GM19463 (cell line): ENCODE results near the gene MACROD1.

ENCODE experiments used
- ATAC-seq: cut with Tn5 transposase; IDR thresholded peaks from one replicate; pipeline ENCODE4 v1.9.1; 2021; ENCODE audit warnings: mild to moderate bottlenecking, moderate library complexity; ENCODE audit not compliant: unreplicated experiment

MACROD1 gene

GRCh38 chr11:64020976-64021756, 144.7 kb downstream of the MACROD1 start:
- ATAC-seq = no peak

DNA sequence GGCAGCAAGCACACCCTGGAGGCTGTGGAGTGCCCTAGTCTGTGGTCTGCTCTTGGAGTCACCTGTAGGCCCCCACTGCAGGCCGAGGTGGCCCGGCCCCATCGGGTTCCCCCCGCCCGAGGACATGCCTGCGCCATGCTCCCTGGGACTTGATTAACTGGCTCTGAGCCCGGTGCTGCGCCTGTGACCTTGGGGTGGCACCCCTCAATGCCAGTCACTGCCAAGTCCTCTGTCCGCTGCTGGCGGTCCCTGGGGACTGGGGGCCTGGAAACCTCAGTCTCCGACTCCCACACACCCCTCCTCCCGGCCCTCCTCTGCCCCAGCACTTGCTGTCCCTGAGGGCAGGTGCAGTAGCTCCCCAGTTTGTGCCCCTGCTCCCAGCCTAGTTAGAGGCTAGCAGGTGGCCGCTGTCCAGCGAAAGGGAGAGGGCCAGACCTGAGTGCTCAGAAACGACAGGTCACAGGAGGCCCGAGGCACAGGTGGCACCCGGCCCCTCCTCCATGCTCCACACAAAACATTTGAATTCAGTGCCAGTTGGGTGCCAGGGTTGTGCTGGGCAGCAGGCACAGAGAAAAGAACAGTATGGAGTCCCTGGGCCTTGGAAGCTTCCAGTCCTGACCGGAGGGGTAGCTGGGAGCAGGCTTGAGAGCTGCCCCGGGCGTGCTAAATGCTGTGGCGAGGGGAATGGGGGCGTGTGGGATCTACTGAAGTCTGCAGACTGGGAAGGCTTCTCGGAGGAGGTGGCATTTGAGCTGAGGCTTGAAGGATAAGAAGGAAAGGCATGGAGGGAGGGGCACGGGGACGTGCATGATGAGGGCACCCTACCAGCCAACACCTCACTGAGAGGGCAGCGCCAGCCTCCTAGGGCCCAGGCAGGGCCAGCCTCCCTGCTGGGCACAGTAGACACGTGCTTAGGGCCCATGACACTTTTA, 146.5 kb downstream of the MACROD1 start:
- no peak for ATAC-seq

DNA sequence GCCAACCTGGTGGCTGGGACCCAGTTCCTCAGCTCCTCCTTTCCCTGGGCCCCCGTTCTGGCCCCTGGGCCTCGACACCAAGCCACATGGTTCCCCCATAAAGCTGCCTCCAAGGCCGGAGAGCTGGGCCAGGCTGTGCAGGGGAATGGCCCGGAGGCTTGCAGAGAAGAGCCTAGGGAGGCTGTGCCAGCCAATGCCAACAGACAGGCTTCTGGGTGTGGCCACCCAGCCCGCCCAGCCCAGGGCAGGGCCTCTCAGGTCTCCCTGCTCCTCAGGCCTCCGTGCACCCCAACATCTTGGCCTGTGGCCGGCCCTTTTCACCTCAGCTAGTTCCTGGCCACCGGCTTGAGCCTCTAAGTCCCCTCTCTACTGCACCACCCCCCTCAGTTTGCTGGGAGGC, 147.6 kb downstream of the MACROD1 start:
- ATAC-seq = no peak

DNA sequence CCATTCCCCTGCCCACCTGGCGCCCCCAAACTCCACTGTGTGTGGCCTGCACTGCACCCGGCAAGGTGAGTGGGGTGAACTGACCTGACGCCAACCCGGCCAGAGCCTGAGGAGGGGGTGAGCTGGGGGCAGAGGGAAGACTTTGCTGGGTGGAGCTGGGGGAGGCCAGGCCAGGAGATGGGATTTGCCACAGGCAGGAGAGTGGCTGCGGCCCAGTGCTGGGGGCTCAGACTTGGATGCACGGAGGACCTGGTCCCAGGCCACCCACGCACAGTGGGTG, 148.0 kb downstream of the MACROD1 start:
- ATAC-seq = no peak

- no peak for ATAC-seq
Measured at GRCh38 chr11:64015935-64016845, 149.7 kb downstream of the MACROD1 start.

- ATAC-seq = no peak
Measured at GRCh38 chr11:64015510-64015909, 150.4 kb downstream of the MACROD1 start.

GRCh38 chr11:64014356-64014755, 151.6 kb downstream of the MACROD1 start:
- ATAC-seq = no peak

GRCh38 chr11:64013141-64013896, 152.6 kb downstream of the MACROD1 start:
- ATAC-seq = no peak

GRCh38 chr11:64011371-64011770, 154.5 kb downstream of the MACROD1 start:
- ATAC-seq = no peak

GRCh38 chr11:64010783-64011182, 155.1 kb downstream of the MACROD1 start:
- no peak for ATAC-seq

DNA sequence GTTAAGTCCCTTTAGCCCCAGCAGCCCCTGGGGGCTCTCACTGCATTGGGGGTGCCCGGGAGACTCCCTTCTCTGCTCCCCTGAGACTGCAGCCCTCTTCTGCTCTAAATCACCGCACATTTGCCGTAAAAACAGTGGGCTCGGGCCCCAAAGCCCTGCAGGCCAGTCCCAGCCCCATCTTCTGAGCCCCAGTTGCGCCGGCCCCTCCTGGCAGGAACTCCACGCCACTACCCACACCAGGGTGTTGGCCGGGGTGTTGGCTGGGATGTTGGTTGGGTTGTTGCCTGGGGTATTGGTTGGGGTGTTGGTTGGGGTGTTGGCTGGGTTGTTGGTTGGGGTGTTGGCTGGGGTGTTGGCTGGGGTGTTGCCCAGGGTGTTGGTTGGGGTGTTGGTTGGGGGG, 156.2 kb downstream of the MACROD1 start:
- ATAC-seq = no peak

DNA sequence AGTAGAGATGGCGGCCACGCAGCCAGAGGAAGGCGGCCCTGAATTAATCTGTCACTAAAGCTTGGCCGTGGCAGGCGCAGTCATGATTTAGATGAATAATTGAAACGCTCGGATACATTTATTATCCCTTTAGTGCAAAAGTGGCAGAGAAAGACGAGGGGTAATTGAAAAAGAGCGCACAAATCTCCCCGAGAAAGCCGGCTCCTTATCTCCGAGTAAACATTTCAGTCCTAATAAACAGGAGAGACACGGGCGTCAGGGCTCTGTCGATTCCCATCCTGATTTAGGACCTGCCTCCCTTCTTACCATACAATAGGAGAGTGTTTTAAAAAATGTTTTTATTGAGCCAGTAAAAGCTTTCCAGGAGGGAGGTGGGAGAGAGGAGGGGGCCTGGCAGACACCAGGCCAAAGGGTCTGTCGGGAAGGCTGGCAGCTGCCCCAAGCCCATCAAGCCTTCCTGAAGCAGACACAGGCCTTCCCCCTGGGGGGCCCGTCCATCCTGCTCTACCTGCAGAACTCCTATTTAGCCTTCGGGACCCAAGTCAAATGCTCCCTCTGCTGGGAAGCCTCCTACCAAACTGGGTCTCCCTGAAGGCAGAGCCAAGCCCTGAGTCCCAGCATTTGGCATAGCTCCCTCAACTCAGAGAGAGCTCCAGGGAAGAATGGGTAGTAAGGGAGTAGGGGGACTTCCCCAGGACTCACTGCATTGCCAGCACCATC, 156.8 kb downstream of the MACROD1 start:
- ATAC-seq = no peak

DNA sequence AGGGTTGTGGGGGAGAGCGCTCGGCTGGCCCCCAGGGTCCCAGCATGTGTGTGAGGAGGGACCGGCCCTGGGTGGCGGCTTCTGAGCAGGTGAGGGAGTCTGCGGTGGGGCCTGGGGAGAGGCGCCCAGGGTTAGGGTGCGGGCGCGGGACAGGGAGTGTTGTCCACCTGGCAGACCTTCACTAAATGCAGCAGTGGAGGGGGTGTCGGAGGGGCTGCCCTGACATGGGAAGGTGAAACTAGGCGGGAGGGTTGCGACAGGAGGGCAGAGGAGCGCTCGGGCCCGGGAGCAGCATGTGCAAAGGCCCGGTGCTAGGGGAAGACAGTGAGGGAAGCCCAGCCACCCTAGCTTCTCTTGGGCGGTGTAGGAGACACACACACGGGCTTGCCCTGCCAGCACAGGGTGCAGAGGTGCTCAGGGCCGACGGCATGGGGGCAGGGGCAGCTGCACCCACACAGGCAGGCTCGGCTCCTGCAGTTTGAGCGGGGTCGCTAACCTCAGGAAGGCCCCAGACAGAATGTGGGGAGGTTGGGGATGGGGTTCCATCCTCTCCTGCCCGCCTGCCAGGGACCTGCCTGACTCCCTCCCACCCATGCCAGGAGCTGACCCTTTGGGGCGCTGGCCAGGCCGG, 157.5 kb downstream of the MACROD1 start:
- ATAC-seq = no peak

DNA sequence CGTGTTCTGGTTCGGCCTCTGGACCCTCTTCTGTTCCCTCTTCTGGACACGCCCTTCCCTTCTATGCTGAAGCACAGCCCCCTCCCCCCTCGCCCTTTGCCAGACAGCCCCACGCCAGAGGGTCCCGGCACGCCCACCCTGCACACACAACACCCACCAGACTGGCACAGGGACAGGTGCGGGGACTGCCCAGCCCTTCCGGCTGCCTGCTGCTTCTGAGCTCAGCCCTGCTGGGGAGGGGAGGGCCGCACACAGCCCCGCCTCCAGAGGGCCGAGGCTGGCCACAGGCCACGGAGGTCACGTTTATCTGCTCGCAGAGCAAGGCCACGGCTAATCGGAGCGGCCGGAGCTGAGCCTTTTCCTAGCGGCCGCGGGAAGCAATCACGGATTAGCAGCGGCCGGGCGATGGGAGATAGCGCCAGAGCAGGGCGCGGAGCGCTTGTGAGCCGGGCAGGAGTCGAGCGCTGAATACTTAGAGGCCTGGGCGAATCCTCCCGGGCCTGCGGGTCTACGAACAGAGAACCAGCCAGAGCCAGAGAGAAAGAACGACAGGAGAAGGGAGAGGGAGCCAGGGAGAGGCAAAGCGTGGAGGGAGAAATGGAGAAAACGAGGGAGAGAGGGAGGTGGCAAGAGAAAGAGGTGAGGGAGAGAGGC, 158.2 kb downstream of the MACROD1 start:
- no peak for ATAC-seq

GRCh38 chr11:64007160-64007628, 158.7 kb downstream of the MACROD1 start:
- no peak for ATAC-seq

DNA sequence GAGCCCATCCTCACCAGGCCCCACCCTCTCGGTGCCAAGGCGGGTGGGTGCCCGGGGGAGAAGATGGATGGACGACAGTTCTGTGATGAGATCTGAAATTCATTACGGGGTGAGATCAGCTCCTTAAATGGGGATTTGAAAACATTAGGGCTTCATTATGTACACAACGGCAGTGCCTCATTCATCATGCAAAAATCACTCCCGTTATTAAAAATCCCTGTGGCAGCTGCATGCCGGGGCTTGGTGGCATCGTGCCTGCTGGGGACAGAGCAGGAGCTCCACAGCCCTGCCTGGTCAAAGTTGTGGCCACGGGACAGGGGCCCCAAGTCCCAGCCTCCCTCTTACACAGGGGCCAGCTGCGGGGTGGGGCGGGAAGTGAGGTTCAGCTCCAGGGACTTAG, 159.5 kb downstream of the MACROD1 start:
- no peak for ATAC-seq

DNA sequence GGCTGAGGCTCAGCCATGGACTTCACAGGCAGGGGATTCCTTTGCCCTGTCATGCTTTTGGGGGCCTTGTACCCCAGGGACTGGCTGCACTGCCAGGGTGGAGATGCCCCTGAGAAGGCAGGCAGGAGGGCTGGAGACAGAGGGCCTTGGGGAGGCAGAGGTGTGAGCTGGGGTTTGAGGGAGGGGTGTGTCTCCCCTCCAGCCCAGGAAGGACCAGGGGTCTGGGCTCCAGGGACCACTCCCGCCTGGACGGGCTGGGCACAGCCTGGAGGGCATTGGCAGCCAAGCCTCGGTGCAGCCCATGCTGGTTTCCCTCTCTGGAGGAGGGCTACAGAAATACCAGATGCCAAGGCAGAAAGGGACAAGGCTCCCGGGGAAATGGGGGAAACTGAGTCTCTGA, 160.2 kb downstream of the MACROD1 start:
- no peak for ATAC-seq

DNA sequence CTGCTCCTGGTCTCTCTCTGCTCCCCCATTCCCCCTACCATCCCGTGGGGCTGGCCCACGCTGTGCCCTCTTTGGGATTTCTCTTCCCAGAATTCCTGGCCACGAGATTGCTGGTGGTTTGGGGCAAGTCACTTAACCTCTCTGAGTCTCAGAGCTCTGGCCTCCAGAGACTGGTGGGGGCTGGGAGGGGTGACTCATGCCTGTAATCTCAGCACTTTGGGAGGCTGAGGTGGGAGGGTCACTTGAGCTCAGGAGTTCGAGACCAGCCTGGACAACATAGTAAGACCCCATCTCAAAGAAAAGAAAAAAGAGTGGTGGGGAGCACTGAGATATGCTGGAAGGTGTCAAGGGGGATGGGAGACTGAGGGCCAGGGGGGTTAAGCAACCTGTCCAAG, 161.3 kb downstream of the MACROD1 start:
- no peak for ATAC-seq
